H9 (cell line): ENCODE results near the gene CXXC5. TPM values are rescaled to one million over a fixed set of nuclear protein-coding genes. Genes with fewer than 3 reads are reported as not detected.

Experiments
- DNase-seq: peaks from one replicate; pipeline ENCODE4 v3.0.0-alpha.2; 2017
- H2AFZ ChIP-seq: one replicate; pipeline ENCODE4 v1.6.1; 2013; ENCODE audit warnings: mild to moderate bottlenecking, low read length, control low read depth, moderate library complexity
- H2AK5ac ChIP-seq: 2 replicates; pipeline ENCODE4 v1.6.1; 2013; ENCODE audit warnings: low read length, control low read depth, mixed read lengths; ENCODE audit not compliant: insufficient read length
- H2BK120ac ChIP-seq: one replicate; pipeline ENCODE4 v1.6.1; 2013; ENCODE audit warnings: low read depth, mild to moderate bottlenecking, low read length, control low read depth, inconsistent platforms; ENCODE audit not compliant: poor library complexity, severe bottlenecking
- H2BK12ac ChIP-seq: 2 replicates; pipeline ENCODE4 v1.6.1; 2013; ENCODE audit warnings: low read length, control low read depth, mixed read lengths, low read depth; ENCODE audit not compliant: insufficient read length
- H2BK15ac ChIP-seq: 2 replicates; pipeline ENCODE4 v1.6.1; 2013; ENCODE audit warnings: low read depth, low read length, control low read depth
- H2BK20ac ChIP-seq: one replicate; pipeline ENCODE4 v1.6.1; 2013; ENCODE audit warnings: low read depth, mild to moderate bottlenecking, low read length, control low read depth, inconsistent platforms; ENCODE audit not compliant: poor library complexity, severe bottlenecking
- H2BK5ac ChIP-seq: 2 replicates; pipeline ENCODE4 v1.6.1; 2013; ENCODE audit warnings: low read length, control low read depth, mixed read lengths; ENCODE audit not compliant: insufficient read length
- H3K14ac ChIP-seq: 2 replicates; pipeline ENCODE4 v1.6.1; 2013; ENCODE audit warnings: low read length, control low read depth; ENCODE audit not compliant: insufficient read depth
- H3K18ac ChIP-seq: 2 replicates; pipeline ENCODE4 v1.6.1; 2013; ENCODE audit warnings: low read depth, mild to moderate bottlenecking, mixed read lengths, low read length, control low read depth; ENCODE audit not compliant: insufficient read length
- H3K23ac ChIP-seq: 2 replicates; pipeline ENCODE4 v1.6.1; 2013; ENCODE audit warnings: low read length, control low read depth, mixed read lengths, low read depth; ENCODE audit not compliant: insufficient read length
- H3K23me2 ChIP-seq: 2 replicates; pipeline ENCODE4 v1.6.1; 2013; ENCODE audit warnings: low read depth, mild to moderate bottlenecking, mixed read lengths, low read length, control low read depth; ENCODE audit not compliant: insufficient read length, poor library complexity, severe bottlenecking
- H3K27ac ChIP-seq: 2 replicates; pipeline ENCODE4 v1.5.1; 2013; ENCODE audit warnings: low read length, control low read depth, mixed read lengths, low read depth; ENCODE audit not compliant: insufficient read length
- H3K27me3 ChIP-seq: 2 replicates; pipeline ENCODE4 v1.6.1; 2013; ENCODE audit warnings: low read length, control low read depth, inconsistent platforms; ENCODE audit not compliant: insufficient read depth
- H3K4ac ChIP-seq: 2 replicates; pipeline ENCODE4 v1.6.1; 2013; ENCODE audit warnings: low read depth, mild to moderate bottlenecking, control low read depth, inconsistent platforms, low read length, moderate library complexity
- H3K4me1 ChIP-seq: 2 replicates; pipeline ENCODE4 v1.6.1; 2013; ENCODE audit warnings: low read length, control low read depth, inconsistent platforms; ENCODE audit not compliant: insufficient read depth
- H3K4me2 ChIP-seq: 2 replicates; pipeline ENCODE4 v1.6.1; 2013; ENCODE audit warnings: low read length, control low read depth, mixed read lengths; ENCODE audit not compliant: insufficient read length, insufficient read depth
- H3K56ac ChIP-seq: 2 replicates; pipeline ENCODE4 v1.6.1; 2013; ENCODE audit warnings: low read depth, mild to moderate bottlenecking, mixed read lengths, low read length, control low read depth; ENCODE audit not compliant: insufficient read length
- H3K79me1 ChIP-seq: 2 replicates; pipeline ENCODE4 v1.6.1; 2013; ENCODE audit warnings: low read depth, mild to moderate bottlenecking, moderate library complexity, low read length, control low read depth, inconsistent platforms; ENCODE audit not compliant: insufficient read depth, poor library complexity, severe bottlenecking
- H3K79me2 ChIP-seq: 2 replicates; pipeline ENCODE4 v1.6.1; 2013; ENCODE audit warnings: low read length, control low read depth, inconsistent platforms; ENCODE audit not compliant: insufficient read depth
- H3K9ac ChIP-seq: 2 replicates; pipeline ENCODE4 v1.6.1; 2013; ENCODE audit warnings: low read length, control low read depth, mixed read lengths; ENCODE audit not compliant: insufficient read length; ENCODE audit errors: extremely low read depth
- H3K9me3 ChIP-seq: one replicate; pipeline ENCODE4 v1.6.1; 2013; ENCODE audit warnings: low read depth, low read length, inconsistent platforms; ENCODE audit not compliant: control insufficient read depth
- H3T11ph ChIP-seq: one replicate; pipeline ENCODE4 v1.6.1; 2013; ENCODE audit warnings: mild to moderate bottlenecking, low read length, control low read depth, inconsistent platforms
- H4K20me1 ChIP-seq: one replicate; pipeline ENCODE4 v1.6.1; 2013; ENCODE audit not compliant: control insufficient read depth, insufficient read length, insufficient read depth
- H4K5ac ChIP-seq: 2 replicates; pipeline ENCODE4 v1.6.1; 2013; ENCODE audit warnings: low read depth, mild to moderate bottlenecking, mixed read lengths, low read length, control low read depth; ENCODE audit not compliant: insufficient read length
- H4K8ac ChIP-seq: replicated peaks from 2 replicates; pipeline ENCODE4 v1.6.1; 2013; ENCODE audit warnings: low read length, control low read depth, mixed read lengths, low read depth; ENCODE audit not compliant: insufficient read length
- H4K91ac ChIP-seq: 2 replicates; pipeline ENCODE4 v1.6.1; 2013; ENCODE audit warnings: low read depth, mild to moderate bottlenecking, moderate library complexity, mixed read lengths, low read length, control low read depth; ENCODE audit not compliant: insufficient read length
- H3K27ac Mint-ChIP-seq, 3 experiments: 2 replicates in 2 of 3; 3 replicates in 1 of 3; pipeline ENCODE4 v1.8.0; 2020 to 2021; ENCODE audit warnings: mixed read lengths in 3 of 3, mild to moderate bottlenecking in 1 of 3, moderate library complexity in 1 of 3
- H3K27me3 Mint-ChIP-seq: 2 replicates; pipeline ENCODE4 v1.8.0; 2021; ENCODE audit warnings: low read depth, mild to moderate bottlenecking, moderate library complexity, mixed read lengths
- H3K36me3 Mint-ChIP-seq, 3 experiments: 2 replicates in 2 of 3; 3 replicates in 1 of 3; pipeline ENCODE4 v1.8.0; 2020 to 2021; ENCODE audit warnings: low read depth in 3 of 3, mixed read lengths in 3 of 3; ENCODE audit not compliant: insufficient read depth in 1 of 3
- H3K4me1 Mint-ChIP-seq, 2 experiments: 2 replicates each; pipeline ENCODE4 v1.8.0; 2020; ENCODE audit warnings: mixed read lengths in 2 of 2
- H3K4me3 Mint-ChIP-seq, 2 experiments: 2 replicates in 1 of 2; 3 replicates in 1 of 2; pipeline ENCODE4 v1.8.0; 2020 to 2021; ENCODE audit warnings: mild to moderate bottlenecking in 2 of 2, mixed read lengths in 2 of 2, moderate library complexity in 1 of 2
- H3K9me3 Mint-ChIP-seq, 2 experiments: 2 replicates in 1 of 2; 3 replicates in 1 of 2; pipeline ENCODE4 v1.8.0; 2020; ENCODE audit warnings: mild to moderate bottlenecking in 2 of 2, mixed read lengths in 2 of 2, moderate library complexity in 1 of 2
- WGBS: extraction: QIAGEN DNeasy Blood & Tissue Kit; methylation state at CpG from one replicate; pipeline ENCODE4 v1.1.7; 2013; ENCODE audit warnings: missing lambda C conversion rate, low lambda C conversion rate, mixed read lengths; ENCODE audit not compliant: insufficient read length; ENCODE audit errors: extremely low coverage; 5-methylcytosine and 5-hydroxymethylcytosine counted together
- total RNA-seq: library from RNA; stranded (reverse); gene quantifications from 2 replicates; pipeline ENCODE4 v1.2.1, GENCODE V29; 2021
- TF ChIP-seq, protein P1 (sequence below): fragments of 200-600 bp; sonication (generic); conservative IDR thresholded peaks from 3 replicates; pipeline ENCODE4 v1.8.0; 2021; ENCODE audit warnings: antibody characterized with exemption, mild to moderate bottlenecking

CXXC5 gene
- total RNA-seq, 1 experiment from 2014 or later, result 105 TPM

DNA sequence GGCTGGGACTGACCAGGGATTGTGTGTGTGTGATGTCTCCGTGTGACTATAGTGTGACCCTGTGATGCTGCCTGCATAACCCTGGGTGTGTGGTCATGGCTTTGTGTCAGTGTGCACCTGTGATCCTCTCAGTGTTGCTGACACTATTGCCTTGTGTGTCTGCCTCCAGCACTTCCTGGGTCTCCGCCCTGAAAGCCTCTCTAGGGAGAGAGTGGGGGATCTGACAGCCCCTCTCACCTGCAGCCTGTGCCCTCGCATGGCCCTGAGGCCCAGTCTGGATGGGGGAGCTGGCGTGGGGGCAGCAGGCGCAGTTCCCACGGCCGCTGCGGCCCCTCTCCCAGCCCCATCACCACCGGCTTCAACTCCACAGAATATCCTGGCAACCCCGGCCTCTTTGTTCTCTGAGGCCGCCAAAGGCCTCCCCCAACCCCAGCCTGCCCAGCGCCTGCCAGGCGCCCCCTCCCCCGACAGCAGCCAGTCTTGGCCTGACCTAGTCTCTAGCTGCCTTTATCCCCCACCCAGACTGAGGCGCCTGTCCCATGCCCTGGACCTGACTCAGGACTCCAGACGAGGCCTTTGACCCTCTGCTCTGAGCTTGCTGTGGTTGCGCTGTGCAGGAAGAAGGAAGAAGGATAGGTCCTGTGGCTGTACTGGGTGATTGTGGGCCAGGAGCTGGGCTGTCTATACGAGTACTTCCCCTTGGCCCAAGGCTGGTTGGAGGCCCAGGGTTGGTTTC, 38.7 kb downstream of the CXXC5 start:
- H3K18ac ChIP-seq, result no peak overlapping the region
- peak overlapping the region in 1 of 2 experiments; percentile 9; a peak in 1 of 5 replicates for H3K4me3 Mint-ChIP-seq

More for the DNA sequence above, 38.7 kb downstream of the CXXC5 start:
- Histone ChIP-seq H3K79me1 (no peaks in the 10 kb centered on the region), H2AK5ac (no peak overlapping the region), H3K4ac (no peak overlapping the region), H4K91ac (no peak overlapping the region), H3K4me1 (peaks cover 19% of the 10 kb centered on the region), H3K4me2 (no peak overlapping the region), H3K27ac (no peak overlapping the region), H3K9ac (no peak overlapping the region), H4K5ac (no peak overlapping the region), H3K23ac (no peak overlapping the region), H4K20me1 (no peaks in the 10 kb centered on the region), H3K79me2 (no peaks in the 10 kb centered on the region), H4K8ac (no peak overlapping the region), H2BK12ac (no peak overlapping the region), H2BK120ac (no peak overlapping the region), H2BK5ac (no peak overlapping the region), H3K23me2 (no peaks in the 10 kb centered on the region), H2AFZ (no peak overlapping the region), H2BK15ac (no peak overlapping the region), H3K56ac (no peak overlapping the region), H3T11ph (no peak overlapping the region), H2BK20ac (no peak overlapping the region), H3K9me3 (no peaks in the 10 kb centered on the region), H3K27me3 (no peaks in the 10 kb centered on the region), H3K14ac (no peak overlapping the region)
- Mint-ChIP-seq H3K36me3 (peaks cover 17 to 39% (median 19%) of the 10 kb centered on the region in 3 experiments), H3K4me1 (peaks cover 74 to 91% of the 10 kb centered on the region in 2 experiments), H3K27ac (no peak overlapping the region), H3K27me3 (peaks cover 13% of the 10 kb centered on the region), H3K9me3 (no peaks in the 10 kb centered on the region)
- no peak for DNase-seq
- WGBS, result no CpG with 5 or more reads among the region's 18 CpGs
- TF ChIP-seq, protein P1, sequence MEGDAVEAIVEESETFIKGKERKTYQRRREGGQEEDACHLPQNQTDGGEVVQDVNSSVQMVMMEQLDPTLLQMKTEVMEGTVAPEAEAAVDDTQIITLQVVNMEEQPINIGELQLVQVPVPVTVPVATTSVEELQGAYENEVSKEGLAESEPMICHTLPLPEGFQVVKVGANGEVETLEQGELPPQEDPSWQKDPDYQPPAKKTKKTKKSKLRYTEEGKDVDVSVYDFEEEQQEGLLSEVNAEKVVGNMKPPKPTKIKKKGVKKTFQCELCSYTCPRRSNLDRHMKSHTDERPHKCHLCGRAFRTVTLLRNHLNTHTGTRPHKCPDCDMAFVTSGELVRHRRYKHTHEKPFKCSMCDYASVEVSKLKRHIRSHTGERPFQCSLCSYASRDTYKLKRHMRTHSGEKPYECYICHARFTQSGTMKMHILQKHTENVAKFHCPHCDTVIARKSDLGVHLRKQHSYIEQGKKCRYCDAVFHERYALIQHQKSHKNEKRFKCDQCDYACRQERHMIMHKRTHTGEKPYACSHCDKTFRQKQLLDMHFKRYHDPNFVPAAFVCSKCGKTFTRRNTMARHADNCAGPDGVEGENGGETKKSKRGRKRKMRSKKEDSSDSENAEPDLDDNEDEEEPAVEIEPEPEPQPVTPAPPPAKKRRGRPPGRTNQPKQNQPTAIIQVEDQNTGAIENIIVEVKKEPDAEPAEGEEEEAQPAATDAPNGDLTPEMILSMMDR, result no peak
